Femur (tissue), 1 donor: ENCODE data around the gene UFD1.
A peak's percentile ranks its signal among the peaks of the same experiment; 100 is the strongest.

Source experiments
- DNase-seq: peaks from one replicate; pipeline ENCODE4 v3.0.0-alpha.2; 2017

Gene UFD1

DNA sequence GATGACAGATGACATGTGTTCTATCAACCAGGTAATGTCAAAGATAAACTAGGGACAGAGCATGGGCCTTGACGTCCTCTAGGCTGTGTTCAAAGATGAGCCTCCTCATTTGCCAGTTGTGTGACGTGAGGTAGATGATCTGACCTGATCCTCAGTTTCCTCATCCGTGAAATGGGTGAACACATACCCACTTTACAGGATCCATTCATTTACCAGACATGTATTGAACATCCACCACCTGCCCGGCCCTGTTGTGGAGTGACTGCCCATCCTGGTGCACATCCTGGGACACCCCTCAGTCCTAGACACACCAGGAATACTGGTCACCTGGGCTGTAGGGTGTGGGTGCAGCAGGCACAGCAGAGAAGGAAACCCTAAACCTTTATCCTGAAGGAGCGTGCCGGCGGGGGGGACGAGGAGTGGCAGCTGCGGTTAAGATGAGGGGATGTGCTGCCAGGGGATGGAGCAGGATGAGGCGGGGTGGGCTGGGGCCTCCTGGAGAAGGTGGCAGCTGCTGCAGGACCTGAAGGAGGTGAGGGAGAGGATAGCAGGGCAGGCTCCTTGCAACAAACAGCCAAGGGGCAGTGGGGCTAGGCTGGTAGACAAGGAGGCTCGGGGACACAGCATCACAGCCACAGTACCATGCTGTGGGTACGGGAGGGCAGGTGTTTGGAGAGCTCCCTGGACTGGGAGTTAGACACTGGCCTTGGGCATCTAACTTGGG lies 36.8 kb upstream of the UFD1 start:
- DNase-seq: no peak

GRCh38 chr22:19514831-19515565 lies 36.0 kb upstream of the UFD1 start:
- no peak for DNase-seq

GRCh38 chr22:19513823-19514222 lies 34.8 kb upstream of the UFD1 start:
- no peak for DNase-seq

- no peak for DNase-seq
Observed at GRCh38 chr22:19510919-19511341, 31.9 kb upstream of the UFD1 start.

- DNase-seq: no peak
Observed at GRCh38 chr22:19509923-19510322, 30.9 kb upstream of the UFD1 start.

DNA sequence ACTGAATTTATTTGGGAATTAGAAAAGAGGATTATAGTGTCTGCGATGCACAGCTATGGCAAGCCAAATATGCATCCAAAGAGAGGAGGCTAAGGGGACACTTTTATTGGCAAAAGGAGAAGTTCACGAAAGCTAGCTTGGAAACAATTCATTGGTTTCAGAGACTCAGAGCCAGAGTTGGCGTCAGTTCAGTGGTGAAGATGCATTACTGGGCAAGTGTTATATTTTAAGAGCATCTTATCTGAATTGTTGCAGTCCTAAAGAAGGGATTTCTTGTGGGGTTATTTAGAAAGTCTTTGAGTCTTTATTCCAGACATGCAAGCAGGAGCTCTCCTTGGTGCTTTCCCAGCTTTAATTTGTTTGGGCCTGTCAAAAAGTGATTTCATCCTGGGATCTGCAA lies 30.2 kb upstream of the UFD1 start:
- no peak for DNase-seq

- no peak for DNase-seq
Observed at GRCh38 chr22:19508024-19508776, 29.2 kb upstream of the UFD1 start.

- DNase-seq: no peak
Observed at GRCh38 chr22:19507534-19507861, 28.5 kb upstream of the UFD1 start.

DNA sequence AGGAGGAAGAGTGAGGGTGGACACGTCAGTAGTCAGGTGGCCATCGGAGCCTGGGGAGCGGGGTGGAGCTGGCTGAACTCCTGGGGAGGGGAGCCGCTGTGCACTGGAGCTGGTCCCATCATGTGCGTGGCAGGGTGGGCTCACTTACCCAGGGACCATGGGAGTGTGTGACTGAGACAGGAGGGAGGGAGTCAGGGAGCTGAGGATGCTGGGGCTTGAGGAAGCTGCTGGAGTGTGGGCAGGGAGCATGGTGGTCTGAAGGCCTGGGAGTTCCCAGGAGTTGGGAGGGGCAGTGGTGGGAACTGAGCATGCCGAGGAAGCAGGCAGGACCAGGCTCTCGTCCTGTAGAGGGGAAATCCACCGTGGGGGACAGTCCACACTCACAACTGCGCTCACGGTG lies 27.2 kb upstream of the UFD1 start:
- no peak for DNase-seq

GRCh38 chr22:19505735-19506126 lies 26.7 kb upstream of the UFD1 start:
- no peak for DNase-seq

DNA sequence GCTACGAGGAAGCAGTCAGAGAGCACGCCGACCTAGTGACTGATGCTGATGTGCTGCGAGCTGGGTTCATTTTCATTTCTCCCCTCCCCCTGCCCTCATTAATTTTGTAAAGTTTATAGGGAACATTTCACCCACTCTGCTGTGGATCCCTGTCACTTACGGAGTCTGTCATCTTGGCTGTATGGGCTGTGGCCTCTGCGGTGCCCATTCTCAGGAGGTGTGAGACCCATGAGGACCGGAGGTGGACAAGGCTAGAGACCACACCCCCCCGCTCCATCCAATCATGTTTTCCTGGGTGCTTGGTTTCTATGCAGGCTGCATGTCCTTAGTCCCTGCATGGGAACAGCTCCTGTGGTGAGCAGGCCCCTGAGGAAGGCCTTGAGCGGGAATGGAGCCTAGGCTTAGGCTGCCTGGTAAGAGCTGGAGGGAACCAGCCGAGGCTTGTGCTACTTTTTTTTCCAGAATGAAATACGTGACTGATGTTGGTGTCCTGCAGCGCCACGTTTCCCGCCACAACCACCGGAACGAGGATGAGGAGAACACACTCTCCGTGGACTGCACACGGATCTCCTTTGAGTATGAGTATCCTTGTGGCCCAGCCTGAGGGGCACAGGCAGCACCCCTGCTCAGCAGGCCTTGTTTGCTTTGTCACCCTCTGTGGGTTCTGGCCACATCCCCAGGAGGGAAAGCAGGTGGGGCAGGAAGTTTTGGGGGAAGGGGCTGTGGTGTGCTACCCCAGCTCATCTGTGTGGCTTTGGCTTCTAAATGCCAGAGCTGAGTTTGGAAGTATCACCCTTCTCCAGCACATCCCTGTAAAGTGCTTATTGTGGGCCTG lies 26.1 kb upstream of the UFD1 start:
- DNase-seq: no peak

DNA sequence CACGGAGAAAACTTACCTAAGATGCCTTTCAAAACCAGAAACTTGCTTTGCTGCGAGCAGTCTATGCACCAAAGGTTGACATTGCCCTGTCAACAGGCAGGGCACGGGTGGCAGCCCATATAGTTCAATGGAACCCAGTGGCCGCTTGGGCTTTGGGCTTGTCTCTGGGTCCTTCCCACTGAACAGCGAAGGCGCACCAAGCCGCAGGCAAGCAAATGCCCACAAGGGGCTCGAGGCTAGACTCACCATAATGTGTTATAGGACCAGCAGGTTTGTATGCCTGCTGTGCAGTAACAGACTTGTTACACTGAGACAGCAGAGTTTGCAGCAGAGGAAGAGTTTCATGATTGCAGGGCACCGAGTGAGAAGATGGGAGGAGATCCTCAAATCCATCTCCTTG lies 24.9 kb upstream of the UFD1 start:
- DNase-seq: no peak

DNA sequence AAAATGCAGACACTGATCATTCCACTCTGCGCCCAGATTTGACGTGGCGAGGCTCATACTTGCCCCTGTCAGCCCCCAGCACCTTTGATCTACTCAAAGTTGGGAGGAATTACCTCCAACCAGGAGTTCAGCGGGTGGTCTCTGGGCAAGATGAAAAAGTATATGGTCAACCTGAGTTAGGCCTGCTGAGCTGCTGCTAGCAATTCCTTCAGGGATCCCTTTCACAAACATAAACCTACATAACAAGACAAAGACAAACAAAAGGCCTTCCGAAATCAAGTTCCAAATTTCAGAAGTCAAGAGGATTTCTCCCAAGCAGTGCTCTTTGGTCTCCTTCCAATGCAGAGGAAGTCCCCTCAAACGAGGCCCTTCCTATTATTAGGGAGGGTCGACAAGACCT lies 24.4 kb upstream of the UFD1 start:
- no peak for DNase-seq

- DNase-seq: no peak
Observed at GRCh38 chr22:19501897-19502447, 23.0 kb upstream of the UFD1 start.

DNA sequence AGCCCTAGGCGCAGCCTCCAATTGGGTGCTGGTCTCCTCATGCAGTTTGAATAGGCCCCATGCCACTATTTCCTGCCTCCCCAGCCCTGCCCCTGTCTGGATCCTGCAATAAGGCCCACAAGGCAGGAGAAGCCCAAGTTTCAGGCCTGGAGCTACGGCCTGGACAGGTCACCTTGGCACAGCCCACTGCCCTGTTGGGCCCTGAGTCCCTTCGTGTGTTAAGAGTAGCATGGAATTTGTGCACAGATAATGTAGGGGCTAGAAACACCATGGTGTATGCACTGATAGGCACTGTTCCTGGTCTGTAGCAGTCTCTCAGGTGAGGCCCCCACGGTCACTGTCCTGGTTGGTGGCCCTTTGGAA lies 20.9 kb upstream of the UFD1 start:
- DNase-seq: no peak

DNA sequence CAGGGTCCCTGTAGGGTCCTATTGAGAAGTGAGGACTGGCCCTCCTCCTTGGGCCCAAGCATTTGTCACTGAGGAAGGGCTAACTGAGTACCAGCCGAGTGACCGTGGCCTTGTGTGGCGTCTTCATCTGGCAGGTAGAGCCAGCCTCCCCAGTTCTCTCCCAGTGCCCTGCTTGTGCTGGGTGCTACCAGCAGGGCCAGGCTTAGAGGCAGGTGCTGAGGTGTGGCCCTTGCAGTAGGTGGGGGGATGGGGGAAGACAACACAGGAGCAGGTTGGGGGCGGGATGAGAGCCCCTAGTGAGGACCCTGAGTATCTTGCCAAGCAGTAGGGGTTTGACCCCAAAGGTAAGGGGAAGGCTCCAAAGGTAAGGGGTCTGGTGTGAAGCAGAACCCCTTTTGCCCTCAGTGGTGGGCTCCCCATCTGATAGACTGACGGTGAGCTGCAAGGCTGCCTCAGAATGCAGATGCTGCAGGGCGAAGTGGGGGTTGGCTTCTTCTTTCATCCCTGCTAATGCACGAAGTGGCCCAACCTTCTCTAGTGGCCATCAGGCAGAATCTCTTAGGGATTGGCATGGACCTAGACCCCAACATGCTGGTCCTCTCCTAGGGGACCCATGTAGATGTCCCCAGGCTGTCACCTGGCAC lies 20.4 kb upstream of the UFD1 start:
- no peak for DNase-seq

- no peak for DNase-seq
Observed at GRCh38 chr22:19498866-19499190, 19.8 kb upstream of the UFD1 start.

DNA sequence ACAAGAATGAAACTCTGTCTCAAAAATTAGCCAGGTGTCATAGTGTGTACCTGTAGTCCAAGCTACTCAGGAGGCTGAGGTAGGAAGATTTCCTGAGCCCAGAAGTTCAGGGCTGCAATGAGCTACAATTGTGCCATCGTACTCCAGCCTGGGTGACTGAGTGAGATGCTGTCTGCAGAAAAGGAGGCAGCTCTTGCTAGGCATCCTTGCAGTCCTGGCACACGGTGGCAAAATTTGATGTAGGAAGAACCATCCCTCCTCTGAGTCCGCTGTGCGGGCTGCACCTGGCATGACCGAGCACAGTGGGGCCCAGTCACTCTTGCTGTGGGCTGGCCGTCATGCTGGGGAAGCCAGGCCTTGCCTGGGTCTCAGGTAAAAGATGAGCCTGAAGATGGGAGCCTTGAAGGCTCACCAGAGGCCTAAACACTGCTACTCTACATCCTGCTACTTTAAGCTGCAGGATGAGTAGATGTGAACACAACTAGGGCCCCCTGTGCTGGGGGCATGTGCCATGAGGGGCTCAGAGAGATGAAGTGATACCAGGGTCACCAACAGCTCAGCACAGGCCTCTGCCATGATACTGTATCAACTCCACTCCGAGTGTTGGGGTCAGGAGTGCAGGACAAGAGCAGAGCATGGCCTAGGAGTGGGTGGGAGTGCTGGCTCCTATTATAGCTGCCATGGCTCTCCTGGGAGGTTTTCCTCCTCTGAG lies 19.3 kb upstream of the UFD1 start:
- no peak for DNase-seq

DNA sequence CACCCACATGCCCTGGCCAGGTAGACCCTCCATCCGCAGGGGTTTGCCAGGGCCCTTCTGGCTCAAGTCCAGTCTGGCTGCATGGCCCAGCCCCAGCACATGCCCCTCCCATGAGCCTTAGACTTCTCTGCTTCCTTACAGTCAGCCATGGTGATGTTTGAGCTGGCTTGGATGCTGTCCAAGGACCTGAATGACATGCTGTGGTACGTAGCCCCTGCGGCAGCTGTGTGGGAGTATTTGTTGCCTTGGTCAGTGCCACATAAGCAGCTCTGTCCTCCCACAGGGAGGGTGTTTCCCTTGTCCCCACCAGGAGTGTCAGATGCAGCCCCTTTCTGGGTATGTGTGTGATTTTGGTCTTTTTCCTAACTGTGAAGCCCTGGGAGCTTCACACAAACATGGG lies 18.3 kb upstream of the UFD1 start:
- DNase-seq: peak; percentile 70

GRCh38 chr22:19496324-19496630 lies 17.3 kb upstream of the UFD1 start:
- no peak for DNase-seq

- no peak for DNase-seq
Observed at GRCh38 chr22:19495562-19496323, 16.8 kb upstream of the UFD1 start.
